K562 (cell line): ENCODE data around the gene ARHGAP15. TPM values are rescaled to one million over a fixed set of nuclear protein-coding genes. Genes with fewer than 3 reads are reported as not detected.

Experiments
- ATAC-seq: fragments of 200-7000 bp; cut with Tn5 transposase; 3 replicates; pipeline ENCODE4 v1.9.1; 2020; ENCODE audit warnings: moderate library complexity
- BruUV-seq: library from RNA; stranded (reverse); fragments of 400-500 nt; replicated peaks from 2 replicates; lab custom pipeline; 2021; lab: Mats Ljungman, UMichigan
- CTCF ChIA-PET: fragments of 300-600 bp; formaldehyde crosslinking; extraction: SDS; loops from one replicate; lab custom pipeline; 2021; ENCODE audit warnings: low intra/inter-chr PET ratio; lab: Yijun Ruan, JAX
- POLR2A ChIA-PET: fragments of 300-600, 350-650 bp; sonication (Branson Sonifier 250); formaldehyde crosslinking; extraction: SDS; loops from one replicate; lab custom pipeline; 2021; ENCODE audit warnings: antibody characterized with exemption, inconsistent platforms; lab: Yijun Ruan, JAX
- DNase-seq, 4 experiments: peaks; one replicate each; pipeline versions ENCODE4 v3.0.0 to v3.0.0-alpha.2; 2011 to 2018; ENCODE audit warnings: low spot score in 3 of 4, mixed read lengths in 3 of 4; ENCODE audit errors: extremely low read depth in 1 of 4
- FAIRE-seq: peaks from 2 replicates; lab custom pipeline; 2011; peaks lifted over from hg19 to GRCh38; lab: Jason Lieb, UNC
- H2AFZ ChIP-seq: 2 replicates; pipeline ENCODE4 v1.6.0; 2011; ENCODE audit warnings: low read depth, low read length, control low read depth, inconsistent platforms
- H3K27ac ChIP-seq: fragments of 200-600 bp; 3 replicates; pipeline ENCODE4 v1.8.0; 2011; ENCODE audit warnings: low read depth, mild to moderate bottlenecking, control low read depth, inconsistent platforms, low read length, moderate library complexity, mixed read lengths; ENCODE audit errors: extremely low read depth
- H3K27me3 ChIP-seq, 2 experiments: fragments of 300-600 bp in 1 of 2; 2 replicates in 1 of 2; 3 replicates in 1 of 2; pipeline versions ENCODE4 v1.6.0 to v1.8.0; 2011; ENCODE audit warnings: inconsistent platforms in 2 of 2, low read length in 2 of 2, mild to moderate bottlenecking in 1 of 2, mixed read lengths in 1 of 2, moderate library complexity in 1 of 2; ENCODE audit not compliant: control insufficient read depth in 2 of 2, insufficient read depth in 2 of 2
- H3K36me3 ChIP-seq: fragments of 300-600 bp; 3 replicates; pipeline ENCODE4 v1.8.0; 2011; ENCODE audit warnings: mild to moderate bottlenecking, low read length, inconsistent platforms; ENCODE audit not compliant: control insufficient read depth, insufficient read depth
- H3K4me1 ChIP-seq, 2 experiments: fragments of 200-600 bp in 1 of 2; replicated peaks in 1 of 2; 2 replicates in 1 of 2; 3 replicates in 1 of 2; pipeline versions ENCODE4 v1.5.1 to v1.8.0; 2011; ENCODE audit warnings: inconsistent platforms in 2 of 2, low read length in 2 of 2, mild to moderate bottlenecking in 1 of 2, mixed read lengths in 1 of 2, moderate library complexity in 1 of 2; ENCODE audit not compliant: control insufficient read depth in 2 of 2, insufficient read depth in 2 of 2
- H3K4me2 ChIP-seq: 2 replicates; pipeline ENCODE4 v1.6.1; 2011; ENCODE audit warnings: low read length, control low read depth, inconsistent platforms, mixed read lengths; ENCODE audit not compliant: insufficient read depth
- H3K4me3 ChIP-seq: fragments of 200-600 bp; sonication (generic), shearing (Covaris generic); 2 replicates; pipeline ENCODE4 v1.5.1; 2016; ENCODE audit warnings: control low read depth, inconsistent platforms
- H3K79me2 ChIP-seq: fragments of 200-600 bp; 3 replicates; pipeline ENCODE4 v1.8.0; 2011; ENCODE audit warnings: low read length, inconsistent platforms; ENCODE audit not compliant: control insufficient read depth, insufficient read depth
- H3K9ac ChIP-seq, 2 experiments: 2 replicates each; pipeline versions ENCODE4 v1.6.0 to v1.6.1; 2011; ENCODE audit warnings: low read depth in 2 of 2, low read length in 2 of 2, control low read depth in 1 of 2, inconsistent platforms in 1 of 2, mild to moderate bottlenecking in 1 of 2, mixed read lengths in 1 of 2; ENCODE audit not compliant: insufficient read depth in 1 of 2
- H3K9me1 ChIP-seq: one replicate; pipeline ENCODE4 v1.6.0; 2011; ENCODE audit warnings: inconsistent platforms, mild to moderate bottlenecking, low read length, moderate library complexity; ENCODE audit not compliant: control insufficient read depth, insufficient read depth
- H3K9me3 ChIP-seq: replicated peaks from 2 replicates; pipeline ENCODE4 v1.5.1; 2011; ENCODE audit warnings: low read depth, low read length, inconsistent platforms; ENCODE audit not compliant: control insufficient read depth, insufficient read depth
- H4K20me1 ChIP-seq: replicated peaks from 2 replicates; pipeline ENCODE4 v1.6.1; 2011; ENCODE audit warnings: low read length, inconsistent platforms, mixed read lengths; ENCODE audit not compliant: control insufficient read depth, insufficient read depth
- COPS2 ChIP-seq: fragments of 450-650 bp; conservative IDR thresholded peaks from 2 replicates; pipeline ENCODE4 v1.6.1; 2016; ENCODE audit warnings: mild to moderate bottlenecking, moderate library complexity
- CTCF ChIP-seq, 3 experiments: IDR thresholded peaks in 2 of 3; conservative IDR thresholded peaks in 1 of 3; 2 replicates each; pipeline ENCODE4 v1.5.1; 2011 to 2012; ENCODE audit warnings: low read length in 3 of 3, mild to moderate bottlenecking in 3 of 3, control low read depth in 2 of 3, improper control_type of control experiment in 1 of 3, inconsistent platforms in 1 of 3, low read depth in 1 of 3, mixed read lengths in 1 of 3, moderate library complexity in 1 of 3; ENCODE audit not compliant: insufficient read depth in 2 of 3
- ETV5 ChIP-seq: sonication (generic); formaldehyde crosslinking; IDR thresholded peaks from 2 replicates; pipeline ENCODE4 v1.4.0; 2020; ENCODE audit warnings: low read depth, mild to moderate bottlenecking, missing genetic modification reagents
- GATA2 ChIP-seq: sonication (generic); formaldehyde crosslinking; IDR thresholded peaks from 2 replicates; pipeline ENCODE4 v1.4.0; 2020; ENCODE audit warnings: mild to moderate bottlenecking, missing genetic modification reagents
- HDAC8 ChIP-seq: fragments of 450-650 bp; IDR thresholded peaks from 2 replicates; pipeline ENCODE4 v1.6.1; 2016; ENCODE audit warnings: mild to moderate bottlenecking, missing genetic modification characterization, moderate library complexity, missing compliant biosample characterization
- HIVEP1 ChIP-seq: fragments of 250-450 bp; sonication (Bioruptor Pico); IDR thresholded peaks from 2 replicates; pipeline ENCODE4 v1.4.0; 2020; ENCODE audit warnings: mild to moderate bottlenecking
- HMGN3 ChIP-seq: IDR thresholded peaks from 2 replicates; pipeline ENCODE4 v1.6.1; 2011; ENCODE audit warnings: borderline replicate concordance, low read depth, mild to moderate bottlenecking, mixed read lengths, low read length; ENCODE audit not compliant: insufficient read length; ENCODE audit errors: extremely low read depth
- LARP7 ChIP-seq: fragments of 450-650 bp; IDR thresholded peaks from 2 replicates; pipeline ENCODE4 v1.6.1; 2016
- MYBL2 ChIP-seq, 2 experiments: fragments of 450-650 bp in 1 of 2; sonication (generic) in 1 of 2; formaldehyde crosslinking in 1 of 2; IDR thresholded peaks; 2 replicates each; pipeline versions ENCODE4 v1.6.1 to v1.8.1; 2017 to 2022; ENCODE audit warnings: borderline replicate concordance in 1 of 2, inconsistent platforms in 1 of 2, low read depth in 1 of 2, mild to moderate bottlenecking in 1 of 2, missing genetic modification reagents in 1 of 2, moderate library complexity in 1 of 2
- NCOA6 ChIP-seq: fragments of 450-650 bp; IDR thresholded peaks from 2 replicates; pipeline ENCODE4 v1.6.1; 2017; ENCODE audit warnings: mild to moderate bottlenecking
- NFATC3 ChIP-seq: fragments of 450-650 bp; IDR thresholded peaks from 2 replicates; pipeline ENCODE4 v1.6.1; 2017; ENCODE audit warnings: mild to moderate bottlenecking
- RNF219 ChIP-seq: fragments of 250-450 bp; sonication (Bioruptor Pico); IDR thresholded peaks from 2 replicates; pipeline ENCODE4 v1.5.0; 2022; ENCODE audit warnings: mild to moderate bottlenecking
- SIN3B ChIP-seq: fragments of 450-650 bp; IDR thresholded peaks from 2 replicates; pipeline ENCODE4 v1.6.1; 2017; ENCODE audit warnings: low read depth, mild to moderate bottlenecking, moderate library complexity
- TAF15 ChIP-seq: fragments of 200-400 bp; formaldehyde crosslinking; IDR thresholded peaks from 2 replicates; pipeline ENCODE4 v1.6.1; 2017; ENCODE audit warnings: mild to moderate bottlenecking, low read depth, low read length, moderate library complexity
- TEAD4 ChIP-seq, 2 experiments: sonication (generic) in 1 of 2; formaldehyde crosslinking in 1 of 2; IDR thresholded peaks; 2 replicates each; pipeline versions ENCODE4 v1.6.1 to v1.8.0; 2012 to 2022; ENCODE audit warnings: borderline replicate concordance in 1 of 2, inconsistent platforms in 1 of 2, low read length in 1 of 2, mild to moderate bottlenecking in 1 of 2, missing genetic modification reagents in 1 of 2
- ZKSCAN3 ChIP-seq: fragments of 250-450 bp; sonication (Bioruptor Pico); IDR thresholded peaks from 2 replicates; pipeline ENCODE4 v1.4.0; 2020
- ZNF551 ChIP-seq: fragments of 250-450 bp; sonication (Bioruptor Pico); IDR thresholded peaks from 2 replicates; pipeline ENCODE4 v1.5.0; 2021; ENCODE audit warnings: mild to moderate bottlenecking, moderate library complexity
- WGBS: fragments of 100-300 bp; shearing (Covaris generic); methylation state at CpG from one replicate; pipeline ENCODE4 v1.1.6; 2016; ENCODE audit warnings: low coverage, mixed read lengths; ENCODE audit not compliant: insufficient coverage; ENCODE audit errors: missing lambda C conversion rate; 5-methylcytosine and 5-hydroxymethylcytosine counted together
- in situ Hi-C: fragments of 300-500 bp; cut with MboI; formaldehyde crosslinking; loops from 4 replicates; pipeline ENCODE4 v1.15.0; 2018; ENCODE audit warnings: inconsistent platforms, mixed read lengths
- intact Hi-C: fragments of 100-400 bp; cut with micrococcal nuclease; formaldehyde crosslinking; loops from 2 replicates; pipeline ENCODE4 v1.14.2; 2022
- polyA plus RNA-seq, 8 experiments: library from polyadenylated mRNA; depleted of rRNA in 4 of 8; stranded (reverse) in 5 of 8; unstranded in 3 of 8; fragments of >200 nt; fragmentation: Nextera tagmentation in 2 of 8; fragmentation: Illumina TruSeq in 1 of 8; extraction: Ambion mirVana in 2 of 8; extraction: Trizol in 1 of 8; gene quantifications; 2 replicates each; pipeline versions ENCODE4 v1.2.1 to v1.2.3, GENCODE V29; 2011 to 2014; ENCODE audit warnings: inconsistent platforms in 1 of 8, missing spikeins in 1 of 8
- total RNA-seq, 7 experiments: library from RNA; depleted of rRNA in 6 of 7; stranded (reverse); fragments of >200 nt in 6 of 7; fragmentation: Illumina TruSeq in 2 of 7; extraction: Trizol in 2 of 7; gene quantifications; 2 replicates each; pipeline versions ENCODE4 v1.2.1 to v1.2.3, GENCODE V29; 2011 to 2021; ENCODE audit warnings: low replicate concordance in 1 of 7

The ARHGAP15 gene
- total and polyA plus RNA-seq, 9 of the 15 experiments (the other 6 are each of a cell fraction or from before 2014, with no cell fraction given): 1.5 to 17.9 (median 7.9) TPM

DNA sequence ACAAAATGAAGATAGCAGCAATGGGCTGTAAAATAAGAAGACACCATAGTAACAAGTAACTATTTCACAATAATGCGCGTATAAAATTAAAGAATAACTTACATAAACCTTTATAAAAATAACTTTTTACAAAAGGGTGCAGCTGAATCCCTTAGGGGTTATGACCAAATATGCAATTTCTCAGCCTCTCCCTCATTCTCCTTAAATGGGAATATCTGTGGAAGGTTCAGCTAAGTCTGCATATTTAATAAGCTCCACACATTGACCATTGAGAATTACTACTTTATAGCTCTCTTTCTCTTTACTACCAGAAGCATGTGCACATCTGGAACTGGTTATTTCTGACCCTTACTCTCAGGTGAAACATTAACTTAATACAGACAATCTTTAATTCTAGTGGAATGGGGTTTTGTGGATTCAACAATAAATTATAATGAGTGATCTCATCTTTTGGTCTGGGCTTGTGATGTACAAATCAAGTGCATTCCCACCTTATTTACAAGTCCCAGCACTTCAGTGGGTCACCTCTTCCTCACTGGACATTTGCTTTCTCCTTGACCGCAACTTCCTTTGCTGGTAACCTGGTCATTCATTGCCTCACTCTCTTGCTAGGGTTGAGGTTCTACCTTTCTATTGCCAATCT is 15.7 kb downstream of the ARHGAP15 start (continued):
- TF ChIP-seq RNF219 (CRISPR knock-in tag) (no peak), TAF15 (no peak), HIVEP1 (no peak), CTCF (IDR thresholded peaks at IDR 0.05 in 2 of 3, conservative IDR thresholded peaks at IDR 0.05 in 1 of 3; ENCODE audit: insufficient read depth in 2 of 3, low read depth in 1 of 3, low read length in 3 of 3) (no peak), ZKSCAN3 (CRISPR knock-in tag) (no peak)

- H3K27ac ChIP-seq: no peak overlapping the region
- no peaks in the 10 kb centered on the region for H4K20me1 ChIP-seq
- H3K9me3 ChIP-seq: no peaks in the 10 kb centered on the region
- ATAC-seq: no peak
- in situ Hi-C loops: no loop called here
- CTCF ChIA-PET: no interaction called here
- H3K79me2 ChIP-seq: no peaks in the 10 kb centered on the region
- H2AFZ ChIP-seq: no peak overlapping the region
- WGBS: 6% methylated on average over 1 of the region's 1 CpG
- POLR2A ChIA-PET: no interaction called here
- DNase-seq: no peak
- TF ChIP-seq ETV5 (no peak), ZNF551 (CRISPR knock-in tag) (no peak), TEAD4 (IDR thresholded peaks at IDR 0.05; ENCODE audit: low read length) (no peak), TEAD4 (CRISPR knock-in tag; IDR thresholded peaks at IDR 0.05; ENCODE audit: borderline replicate concordance) (no peak), LARP7 (no peak), NCOA6 (no peak), HDAC8 (tag) (no peak), COPS2 (no peak), NFATC3 (no peak), HMGN3 (no peak), GATA2 (no peak), MYBL2 (IDR thresholded peaks at IDR 0.05; ENCODE audit: low read depth) (no peak), MYBL2 (CRISPR knock-in tag; IDR thresholded peaks at IDR 0.05; ENCODE audit: borderline replicate concordance) (no peak), SIN3B (no peak)
- H3K4me3 ChIP-seq: no peak overlapping the region
- no peaks in the 10 kb centered on the region for H3K36me3 ChIP-seq
- intact Hi-C loops: no loop called here
- no peak overlapping the region for H3K9ac ChIP-seq
- BruUV-seq: no TSS peak
- no peak overlapping the region for H3K4me2 ChIP-seq
- H3K9me1 ChIP-seq: no peaks in the 10 kb centered on the region
- H3K4me1 ChIP-seq: no peaks in the 10 kb centered on the region; a peak in 1 of 5 replicates
- FAIRE-seq: no peak
- no peaks in the 10 kb centered on the region for H3K27me3 ChIP-seq
Observed at GRCh38 chr2:143146366-143146765, 17.1 kb downstream of the ARHGAP15 start.
